HCT116 (cell line): ENCODE results near the gene PDLIM3. TPM values are rescaled to one million over a fixed set of nuclear protein-coding genes. Genes with fewer than 3 reads are reported as not detected.

Source experiments
- ATAC-seq: fragments of 200-7000 bp; cut with Tn5 transposase; 2 replicates; pipeline ENCODE4 v1.9.1; 2020; ENCODE audit warnings: mild to moderate bottlenecking, moderate library complexity
- BruUV-seq: library from RNA; stranded (reverse); fragments of 400-500 nt; replicated peaks from 2 replicates; lab custom pipeline; 2021; lab: Mats Ljungman, UMichigan
- CTCF ChIA-PET: fragments of 300-600 bp; sonication (Branson Sonifier 250); formaldehyde crosslinking; loops from one replicate; lab custom pipeline; 2021; ENCODE audit warnings: antibody characterized with exemption; lab: Charles Lee
- POLR2A ChIA-PET: fragments of 300-600, 350-600 bp; sonication (Branson Sonifier 250); formaldehyde crosslinking; loops from one replicate; lab custom pipeline; 2021; ENCODE audit warnings: antibody characterized with exemption; lab: Charles Lee
- RAD21 ChIA-PET, 2 experiments: fragments of 300-600 bp; sonication (Branson Sonifier 250); formaldehyde crosslinking; loops; one replicate each; lab custom pipeline; 2023; ENCODE audit warnings: low total read pairs in 2 of 2; ENCODE audit not compliant: uncharacterized antibody in 2 of 2, unreplicated experiment in 2 of 2, low non-redundant PET in 1 of 2; lab: Charles Lee
- DNase-seq: peaks from one replicate; pipeline ENCODE4 v3.0.0-alpha.2; 2010; ENCODE audit warnings: low read depth, low spot score
- H2AFZ ChIP-seq: fragments of 200-600 bp; shearing (Covaris generic), sonication (generic); 2 replicates; pipeline ENCODE4 v1.6.1; 2017; ENCODE audit warnings: low read depth, mixed run types, mixed read lengths, antibody characterized with exemption, low read length; ENCODE audit not compliant: poor library complexity, severe bottlenecking
- H3K27ac ChIP-seq: 2 replicates; pipeline ENCODE4 v1.5.1; 2012; ENCODE audit warnings: low read depth, low read length
- H3K27me3 ChIP-seq: fragments of 200-600 bp; sonication (generic); 2 replicates; pipeline ENCODE4 v1.6.1; 2016; ENCODE audit warnings: mixed run types, low read length, mixed read lengths; ENCODE audit not compliant: insufficient read depth
- H3K36me3 ChIP-seq, 2 experiments: fragments of 200-500 bp in 1 of 2; fragments of 200-600 bp in 1 of 2; sonication (Bioruptor generic) in 1 of 2; sonication (generic) in 1 of 2; 2 replicates each; pipeline versions ENCODE4 v1.5.1 to v1.6.1; 2014 to 2016; ENCODE audit warnings: low read length in 2 of 2, inconsistent platforms in 1 of 2, mixed read lengths in 1 of 2, mixed run types in 1 of 2; ENCODE audit not compliant: insufficient read depth in 2 of 2, control insufficient read depth in 1 of 2
- H3K4me1 ChIP-seq, 2 experiments: fragments of 200-600 bp in 1 of 2; sonication (generic) in 1 of 2; 2 replicates each; pipeline versions ENCODE4 v1.5.1 to v1.6.1; 2012 to 2017; ENCODE audit warnings: low read length in 2 of 2, inconsistent platforms in 1 of 2, mild to moderate bottlenecking in 1 of 2, mixed read lengths in 1 of 2, mixed run types in 1 of 2, moderate library complexity in 1 of 2; ENCODE audit not compliant: insufficient read depth in 2 of 2, control insufficient read depth in 1 of 2
- H3K4me2 ChIP-seq: fragments of 200-600 bp; sonication (generic); 2 replicates; pipeline ENCODE4 v1.6.1; 2017; ENCODE audit warnings: mixed run types, low read length, mixed read lengths
- H3K4me3 ChIP-seq, 2 experiments: fragments of 200-600 bp in 1 of 2; sonication (generic) in 1 of 2; replicated peaks in 1 of 2; 2 replicates each; pipeline ENCODE4 v1.5.1; 2011 to 2016; ENCODE audit warnings: low read length in 2 of 2, control low read depth in 1 of 2, low read depth in 1 of 2, mild to moderate bottlenecking in 1 of 2, mixed read lengths in 1 of 2, mixed run types in 1 of 2
- H3K79me2 ChIP-seq: fragments of 200-600 bp; sonication (generic); 2 replicates; pipeline ENCODE4 v1.6.1; 2017; ENCODE audit warnings: mild to moderate bottlenecking, mixed run types, low read length, moderate library complexity, mixed read lengths; ENCODE audit not compliant: insufficient read depth
- H3K9ac ChIP-seq: fragments of 200-600 bp; sonication (generic); 2 replicates; pipeline ENCODE4 v1.6.1; 2016; ENCODE audit warnings: low read length, mixed read lengths
- H3K9me2 ChIP-seq: fragments of 200-600 bp; sonication (generic), shearing (Covaris generic); 2 replicates; pipeline ENCODE4 v1.6.1; 2017; ENCODE audit warnings: mixed run types, mild to moderate bottlenecking, moderate library complexity; ENCODE audit not compliant: insufficient read depth
- H3K9me3 ChIP-seq, 2 experiments: fragments of 200-500 bp in 1 of 2; fragments of 200-600 bp in 1 of 2; sonication (Bioruptor generic) in 1 of 2; sonication (generic) in 1 of 2; 2 replicates each; pipeline ENCODE4 v1.6.1; 2014 to 2017; ENCODE audit warnings: low read length in 2 of 2, mixed read lengths in 2 of 2, inconsistent platforms in 1 of 2, low read depth in 1 of 2, mild to moderate bottlenecking in 1 of 2, mixed run types in 1 of 2, moderate library complexity in 1 of 2; ENCODE audit not compliant: control insufficient read depth in 1 of 2, insufficient read depth in 1 of 2
- H4K20me1 ChIP-seq: fragments of 200-600 bp; sonication (generic), shearing (Covaris generic); 2 replicates; pipeline ENCODE4 v1.6.1; 2017; ENCODE audit warnings: mixed run types, mild to moderate bottlenecking, moderate library complexity; ENCODE audit not compliant: insufficient read depth
- CEBPB ChIP-seq: IDR thresholded peaks from 2 replicates; pipeline ENCODE4 v1.6.1; 2012; ENCODE audit warnings: low read depth
- CTCF ChIP-seq, 3 experiments: fragments of 200-600 bp in 1 of 3; sonication (generic) in 1 of 3; IDR thresholded peaks in 2 of 3; conservative IDR thresholded peaks in 1 of 3; 2 replicates each; pipeline ENCODE4 v1.5.1; 2012 to 2017; ENCODE audit warnings: low read depth in 2 of 3, low read length in 2 of 3, antibody characterized with exemption in 1 of 3, borderline replicate concordance in 1 of 3, control low read depth in 1 of 3, mild to moderate bottlenecking in 1 of 3, mixed read lengths in 1 of 3, mixed run types in 1 of 3, moderate library complexity in 1 of 3; ENCODE audit not compliant: insufficient read depth in 1 of 3
- EGR1 ChIP-seq: IDR thresholded peaks from 2 replicates; pipeline ENCODE4 v1.6.1; 2012; ENCODE audit warnings: low read depth
- ELF1 ChIP-seq: IDR thresholded peaks from 2 replicates; pipeline ENCODE4 v1.6.1; 2012; ENCODE audit warnings: low read depth, borderline replicate concordance
- EZH2phosphoT487 ChIP-seq: fragments of 200-600 bp; IDR thresholded peaks from 2 replicates; pipeline ENCODE4 v1.6.1; 2018; ENCODE audit warnings: antibody characterized with exemption, borderline replicate concordance
- FOSL1 ChIP-seq: IDR thresholded peaks from 2 replicates; pipeline ENCODE4 v1.6.1; 2012; ENCODE audit warnings: low read depth
- JUND ChIP-seq: IDR thresholded peaks from 2 replicates; pipeline ENCODE4 v1.6.1; 2012
- MAX ChIP-seq: IDR thresholded peaks from 2 replicates; pipeline ENCODE4 v1.6.1; 2012
- POLR2A ChIP-seq: IDR thresholded peaks from 2 replicates; pipeline ENCODE4 v1.7.0; 2011; ENCODE audit warnings: borderline replicate concordance; ENCODE audit not compliant: insufficient read depth, insufficient read length; ENCODE audit errors: extremely low read depth
- POLR2AphosphoS5 ChIP-seq: IDR thresholded peaks from 2 replicates; pipeline ENCODE4 v1.6.1; 2011; ENCODE audit warnings: mild to moderate bottlenecking, low read depth, low read length, moderate library complexity
- SP1 ChIP-seq: IDR thresholded peaks from 2 replicates; pipeline ENCODE4 v1.6.1; 2012; ENCODE audit warnings: low read depth
- SRF ChIP-seq: IDR thresholded peaks from 2 replicates; pipeline ENCODE4 v1.6.1; 2012; ENCODE audit warnings: low read depth
- TCF7L2 ChIP-seq: IDR thresholded peaks from 2 replicates; pipeline ENCODE4 v1.7.0; 2011; ENCODE audit warnings: borderline replicate concordance, inconsistent platforms; ENCODE audit not compliant: insufficient read depth, insufficient read length; ENCODE audit errors: extremely low read depth
- YY1 ChIP-seq: IDR thresholded peaks from 2 replicates; pipeline ENCODE4 v1.6.1; 2011; ENCODE audit warnings: low read length, low read depth, moderate library complexity, mild to moderate bottlenecking; ENCODE audit not compliant: insufficient replicate concordance; ENCODE audit errors: extremely low read depth
- ZNF274 ChIP-seq: fragments of 200-500 bp; sonication (Bioruptor generic); IDR thresholded peaks from 2 replicates; pipeline ENCODE4 v1.6.1; 2014; ENCODE audit warnings: mild to moderate bottlenecking, low read depth, low read length, inconsistent platforms
- intact Hi-C: fragments of 100-400 bp; cut with micrococcal nuclease; formaldehyde crosslinking; loops from 2 replicates; pipeline ENCODE4 v1.10.0; 2022
- total RNA-seq: library from RNA; stranded (reverse); gene quantifications from one replicate; pipeline ENCODE4 v1.2.1, GENCODE V29; 2021; ENCODE audit not compliant: unreplicated experiment

Gene PDLIM3
- total RNA-seq, 1 experiment from 2014 or later, result 11.5 TPM

- no peaks in the 10 kb centered on the region for H3K27me3 ChIP-seq
- H3K36me3 ChIP-seq, result no peaks in the 10 kb centered on the region
- intact Hi-C loops, result no loop called here
- H2AFZ ChIP-seq, result no peak overlapping the region
- H3K4me3 ChIP-seq, result no peak overlapping the region
- H3K4me2 ChIP-seq, result no peak overlapping the region
- no peak overlapping the region for H3K27ac ChIP-seq
- no peaks in the 10 kb centered on the region for H4K20me1 ChIP-seq
- no peaks in the 10 kb centered on the region for H3K9me2 ChIP-seq
- DNase-seq (no peak), ATAC-seq (no peak)
- no peaks in the 10 kb centered on the region for H3K79me2 ChIP-seq
- no peak overlapping the region for H3K9ac ChIP-seq
- POLR2A ChIA-PET, result no interaction called here
- no TSS peak for BruUV-seq
- H3K4me1 ChIP-seq, result peaks cover 2 to 7% of the 10 kb centered on the region in 2 experiments; a peak in 2 of 4 replicates
- no peaks in the 10 kb centered on the region for H3K9me3 ChIP-seq
- TF ChIP-seq CTCF (IDR thresholded peaks at IDR 0.05 in 2 of 3, conservative IDR thresholded peaks at IDR 0.05 in 1 of 3; ENCODE audit: borderline replicate concordance in 1 of 3, insufficient read depth in 1 of 3, low read depth in 2 of 3, low read length in 2 of 3), result no peak
- no peak for TF ChIP-seq POLR2A
- no peak for TF ChIP-seq MAX
- TF ChIP-seq SP1, result no peak
- TF ChIP-seq ZNF274, result no peak
- no peak for TF ChIP-seq TCF7L2
- no peak for TF ChIP-seq EZH2phosphoT487
- TF ChIP-seq YY1, result no peak
- no peak for TF ChIP-seq POLR2AphosphoS5
- no peak for TF ChIP-seq ELF1
- no peak for TF ChIP-seq SRF
- TF ChIP-seq CEBPB, result no peak
- no peak for TF ChIP-seq FOSL1
- TF ChIP-seq JUND, result no peak
- TF ChIP-seq EGR1, result no peak
- CTCF ChIA-PET, result no interaction called here
- RAD21 ChIA-PET, result no interaction called here
Measured at GRCh38 chr4:185465707-185466106, 69.6 kb downstream of the PDLIM3 start.
